Upper lobe of left lung (tissue), 6 donors: ENCODE data around the gene TMEFF1. TPM values are rescaled to one million over a fixed set of nuclear protein-coding genes. Genes with fewer than 3 reads are reported as not detected.
A peak's percentile ranks its signal among the peaks of the same experiment; 100 is the strongest.
"Not testable (repeated sequence)": the region's sequence is repeated elsewhere in the genome, so short reads cannot be mapped to it uniquely, and the experiment has no call there.

Source experiments
- ATAC-seq, 2 donors: fragments of 200-7000 bp; cut with Tn5 transposase; one replicate each; pipeline ENCODE4 v1.9.1; 2022; ENCODE audit warnings: mild to moderate bottlenecking in 2 of 2, moderate library complexity in 2 of 2; ENCODE audit not compliant: low FRiP score in 2 of 2
- DNase-seq, 2 donors: peaks; one replicate each; pipeline ENCODE4 v3.0.0-alpha.2; 2019 to 2020
- H3K27ac ChIP-seq, 4 donors: fragments of 200-600 bp; sonication (generic); one replicate each; pipeline ENCODE4 v1.5.1; 2016 to 2019
- H3K27me3 ChIP-seq, 4 donors: fragments of 200-600 bp; sonication (generic); one replicate each; pipeline ENCODE4 v1.5.1; 2017 to 2019
- H3K36me3 ChIP-seq, 4 donors: fragments of 200-600 bp; sonication (generic); one replicate each; pipeline ENCODE4 v1.5.1; 2016 to 2019
- H3K4me1 ChIP-seq, 4 donors: fragments of 200-600 bp; sonication (generic); one replicate each; pipeline ENCODE4 v1.5.1; 2018 to 2019
- H3K4me3 ChIP-seq, 4 donors: fragments of 200-600 bp; sonication (generic); one replicate each; pipeline ENCODE4 v1.5.1; 2017 to 2019; ENCODE audit warnings: mild to moderate bottlenecking in 2 of 4, moderate library complexity in 1 of 4
- H3K9me3 ChIP-seq, 4 donors: fragments of 200-600 bp; sonication (generic); one replicate each; pipeline ENCODE4 v1.5.1; 2018 to 2019
- CTCF ChIP-seq, 6 experiments: fragments of 450-650 bp in 4 of 6; fragments of 200-600 bp in 2 of 6; sonication (generic) in 2 of 6; IDR thresholded peaks; one replicate each; pipeline ENCODE4 v1.5.1; 2016 to 2019; ENCODE audit warnings: antibody characterized with exemption in 6 of 6
- EP300 ChIP-seq, 4 donors: sonication (generic); formaldehyde crosslinking; IDR thresholded peaks; one replicate each; pipeline ENCODE4 v1.5.1; 2017; ENCODE audit warnings: antibody characterized with exemption in 4 of 4, control low read depth in 2 of 4
- POLR2A ChIP-seq, 4 donors: fragments of 450-650 bp; IDR thresholded peaks; one replicate each; pipeline ENCODE4 v1.5.1; 2016 to 2017; ENCODE audit warnings: antibody characterized with exemption in 4 of 4, mild to moderate bottlenecking in 2 of 4
- POLR2AphosphoS5 ChIP-seq, 2 donors: sonication (generic); formaldehyde crosslinking; IDR thresholded peaks; one replicate each; pipeline ENCODE4 v1.5.1; 2017; ENCODE audit warnings: antibody characterized with exemption in 2 of 2
- WGBS, 2 donors: methylation state at CpG; one replicate each; pipeline ENCODE4 v1.1.5; 2017 to 2018; 5-methylcytosine and 5-hydroxymethylcytosine counted together
- total RNA-seq, 6 donors: library from RNA; depleted of rRNA in 4 of 6; stranded (reverse); fragments of >200 nt in 4 of 6; gene quantifications; one replicate each; pipeline versions ENCODE4 v1.1.0 to v1.2.1, GENCODE V29; 2016 to 2021
- donor health status: DM: no; HTN: no; CAD: no; lungs with moderate emphysema.
- donor health status: DM: no; HTN: yes; CAD: no; lungs with severe emphysema.

Gene TMEFF1
- total RNA-seq, 6 donors from 2014 or later, result 0.11 to 0.30 (median 0.18) TPM; not detected in 2

GRCh38 chr9:100492952-100493351 is 20.0 kb downstream of the TMEFF1 start:
- no peaks in the 10 kb centered on the region for H3K4me1 ChIP-seq
- no peaks in the 10 kb centered on the region for H3K9me3 ChIP-seq
- DNase-seq (no peak), ATAC-seq (no peak)
- no peak overlapping the region for H3K4me3 ChIP-seq
- H3K36me3 ChIP-seq, result no peaks in the 10 kb centered on the region
- 74 to 80% methylated on average over 2 of the region's 2 CpGs for WGBS, 2 donors
- no peak for TF ChIP-seq CTCF (IDR thresholded peaks at IDR 0.05)
- TF ChIP-seq POLR2AphosphoS5 (IDR thresholded peaks at IDR 0.05), result no peak
- no peak for TF ChIP-seq EP300 (IDR thresholded peaks at IDR 0.05)
- no peak for TF ChIP-seq POLR2A (IDR thresholded peaks at IDR 0.05)
- H3K27me3 ChIP-seq, result no peaks in the 10 kb centered on the region
- no peak overlapping the region for H3K27ac ChIP-seq

GRCh38 chr9:100498592-100498991 is 25.6 kb downstream of the TMEFF1 start:
- no peak for TF ChIP-seq POLR2AphosphoS5 (IDR thresholded peaks at IDR 0.05)
- TF ChIP-seq CTCF (IDR thresholded peaks at IDR 0.05), result no peak
- no peak for TF ChIP-seq POLR2A (IDR thresholded peaks at IDR 0.05)
- TF ChIP-seq EP300 (IDR thresholded peaks at IDR 0.05), result no peak
- no peak for ATAC-seq
- WGBS, 2 donors, result 88% methylated on average over 5 of the region's 5 CpGs

DNA sequence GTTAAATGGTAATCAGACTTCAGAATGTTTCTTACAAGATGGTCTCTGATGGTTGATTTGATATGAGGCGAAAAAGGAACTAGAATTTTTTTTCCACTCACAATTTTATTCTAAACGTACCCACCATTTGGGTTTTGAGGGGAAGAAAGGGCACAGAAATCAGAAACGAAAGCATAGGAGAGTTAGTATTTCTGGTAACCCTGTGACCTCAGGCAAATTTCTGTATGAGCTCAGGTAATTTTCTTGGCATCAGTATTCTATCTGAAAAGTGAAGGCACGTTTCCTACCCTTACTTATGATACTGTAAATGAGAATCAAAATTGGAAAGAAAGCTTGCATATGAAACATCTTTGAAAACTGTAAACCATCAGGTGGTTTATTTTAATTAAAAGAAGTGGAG is 26.5 kb downstream of the TMEFF1 start:
- Histone ChIP-seq H3K27me3 (no peaks in the 10 kb centered on the region), H3K27ac (no peak overlapping the region), H3K9me3 (no peaks in the 10 kb centered on the region), H3K4me1 (no peaks in the 10 kb centered on the region), H3K4me3 (no peak overlapping the region), H3K36me3 (no peaks in the 10 kb centered on the region)
- 76 to 83% methylated on average over 4 of the region's 4 CpGs for WGBS, 2 donors
- no peak for DNase-seq
- ATAC-seq, result no peak
- no peak for TF ChIP-seq POLR2AphosphoS5 (IDR thresholded peaks at IDR 0.05)
- TF ChIP-seq EP300 (IDR thresholded peaks at IDR 0.05), result no peak
- TF ChIP-seq CTCF (IDR thresholded peaks at IDR 0.05), result no peak
- no peak for TF ChIP-seq POLR2A (IDR thresholded peaks at IDR 0.05)

More at GRCh38 chr9:100498592-100498991, 25.6 kb downstream of the TMEFF1 start:
- Histone ChIP-seq H3K36me3 (no peaks in the 10 kb centered on the region), H3K27ac (no peak overlapping the region), H3K4me3 (no peak overlapping the region), H3K4me1 (no peaks in the 10 kb centered on the region), H3K9me3 (no peaks in the 10 kb centered on the region), H3K27me3 (no peaks in the 10 kb centered on the region)
- DNase-seq, result no peak

GRCh38 chr9:100499866-100500265 is 26.9 kb downstream of the TMEFF1 start:
- Histone ChIP-seq H3K4me3 (no peak overlapping the region), H3K27me3 (no peaks in the 10 kb centered on the region), H3K27ac (no peak overlapping the region), H3K36me3 (no peaks in the 10 kb centered on the region), H3K9me3 (no peaks in the 10 kb centered on the region), H3K4me1 (no peaks in the 10 kb centered on the region)
- no peak for DNase-seq
- TF ChIP-seq POLR2AphosphoS5 (IDR thresholded peaks at IDR 0.05), result no peak
- TF ChIP-seq POLR2A (IDR thresholded peaks at IDR 0.05), result no peak
- no peak for TF ChIP-seq EP300 (IDR thresholded peaks at IDR 0.05)
- TF ChIP-seq CTCF (IDR thresholded peaks at IDR 0.05), result no peak
- ATAC-seq, result no peak
- WGBS, 2 donors, result 46 to 100% methylated on average over 2 of the region's 2 CpGs

GRCh38 chr9:100505564-100506159 is 32.7 kb downstream of the TMEFF1 start:
- no peaks in the 10 kb centered on the region for H3K27me3 ChIP-seq
- 38 to 47% methylated on average over 4 of the region's 4 CpGs for WGBS, 2 donors
- H3K9me3 ChIP-seq, result no peaks in the 10 kb centered on the region
- H3K4me1 ChIP-seq, result no peaks in the 10 kb centered on the region
- H3K4me3 ChIP-seq, result no peak overlapping the region
- peak in 1 of 2 donors; percentile 32 for ATAC-seq
- peak in 1 of 2 donors; percentile 53 for DNase-seq
- H3K36me3 ChIP-seq, result no peaks in the 10 kb centered on the region
- no peak overlapping the region for H3K27ac ChIP-seq
- TF ChIP-seq CTCF (IDR thresholded peaks at IDR 0.05) (peak; percentile 19 to 59 (median 44)), EP300 (IDR thresholded peaks at IDR 0.05) (no peak)

GRCh38 chr9:100507350-100507749 is 34.4 kb downstream of the TMEFF1 start:
- not testable (repeated sequence) for H3K27ac ChIP-seq, H3K4me3 ChIP-seq, ATAC-seq, H3K4me1 ChIP-seq, H3K27me3 ChIP-seq, H3K36me3 ChIP-seq, DNase-seq, H3K9me3 ChIP-seq
